DOHH2 (cell line): ENCODE measurements around the gene TTBK1.

ENCODE experiments used
- H3F3A ChIP-seq: fragments of 200-600 bp; sonication (generic), shearing (Covaris generic); 2 replicates; pipeline ENCODE4 v1.6.0; 2016; ENCODE audit warnings: antibody characterized with exemption, mild to moderate bottlenecking; ENCODE audit not compliant: control insufficient read depth, insufficient read depth
- H3K27ac ChIP-seq: fragments of 200-600 bp; sonication (generic); 2 replicates; pipeline ENCODE4 v1.5.1; 2014; ENCODE audit warnings: low read depth, mild to moderate bottlenecking, low read length, moderate library complexity
- H3K27me3 ChIP-seq: fragments of 200-600 bp; sonication (generic); 2 replicates; pipeline ENCODE4 v1.6.1; 2014; ENCODE audit warnings: mild to moderate bottlenecking, low read length, mixed read lengths; ENCODE audit not compliant: control insufficient read depth
- H3K36me3 ChIP-seq: fragments of 200-600 bp; sonication (generic); 2 replicates; pipeline ENCODE4 v1.6.1; 2014; ENCODE audit warnings: mild to moderate bottlenecking, low read length, moderate library complexity, mixed read lengths; ENCODE audit not compliant: control insufficient read depth
- H3K4me1 ChIP-seq: fragments of 200-600 bp; sonication (generic); 2 replicates; pipeline ENCODE4 v1.6.1; 2014; ENCODE audit warnings: mild to moderate bottlenecking, low read length, mixed read lengths; ENCODE audit not compliant: control insufficient read depth
- H3K4me2 ChIP-seq: fragments of 200-600 bp; sonication (generic); 2 replicates; pipeline ENCODE4 v1.6.0; 2014; ENCODE audit warnings: mild to moderate bottlenecking, low read length, moderate library complexity
- H3K4me3 ChIP-seq: fragments of 200-600 bp; sonication (generic); 2 replicates; pipeline ENCODE4 v1.5.1; 2014; ENCODE audit warnings: mild to moderate bottlenecking, low read length, mixed read lengths
- H3K79me2 ChIP-seq: fragments of 200-600 bp; sonication (generic); 2 replicates; pipeline ENCODE4 v1.6.1; 2014; ENCODE audit warnings: mild to moderate bottlenecking, low read length, mixed read lengths; ENCODE audit not compliant: control insufficient read depth
- H3K9me2 ChIP-seq: fragments of 200-600 bp; sonication (generic); replicated peaks from 2 replicates; pipeline ENCODE4 v1.6.1; 2014; ENCODE audit warnings: mild to moderate bottlenecking, low read length, mixed read lengths; ENCODE audit not compliant: control insufficient read depth
- H3K9me3 ChIP-seq: fragments of 200-600 bp; sonication (generic); 2 replicates; pipeline ENCODE4 v1.6.1; 2014; ENCODE audit warnings: antibody characterized with exemption, low read length, mixed read lengths; ENCODE audit not compliant: control insufficient read depth, insufficient read depth
- H4K20me1 ChIP-seq: fragments of 200-600 bp; sonication (generic); 2 replicates; pipeline ENCODE4 v1.6.0; 2014; ENCODE audit warnings: low read depth, mild to moderate bottlenecking, antibody characterized with exemption, low read length, moderate library complexity; ENCODE audit not compliant: control insufficient read depth, insufficient read depth
- CTCF ChIP-seq: fragments of 200-600 bp; sonication (generic); IDR thresholded peaks from one replicate; pipeline ENCODE4 v1.5.1; 2014; ENCODE audit warnings: antibody characterized with exemption, mild to moderate bottlenecking, low read depth, low read length; ENCODE audit not compliant: poor library complexity, severe bottlenecking
- EZH2phosphoT487 ChIP-seq: fragments of 200-600 bp; sonication (generic); IDR thresholded peaks from 2 replicates; pipeline ENCODE4 v1.6.1; 2017; ENCODE audit warnings: borderline replicate concordance, mild to moderate bottlenecking, antibody characterized with exemption, low read length, moderate library complexity, mixed read lengths

The TTBK1 gene

GRCh38 chr6:43278524-43279078 lies 35.3 kb downstream of the TTBK1 start:
- H3K27me3 ChIP-seq: no peaks in the 10 kb centered on the region

GRCh38 chr6:43280234-43280633 lies 37.0 kb downstream of the TTBK1 start:
- Histone ChIP-seq H4K20me1 (no peaks in the 10 kb centered on the region), H3K4me1 (peaks cover 34% of the 10 kb centered on the region), H3K27me3 (no peaks in the 10 kb centered on the region), H3K4me2 (no peak overlapping the region), H3K9me3 (no peaks in the 10 kb centered on the region), H3K79me2 (no peaks in the 10 kb centered on the region), H3F3A (no peaks in the 10 kb centered on the region), H3K9me2 (no peaks in the 10 kb centered on the region), H3K36me3 (no peaks in the 10 kb centered on the region), H3K4me3 (no peak overlapping the region), H3K27ac (no peak overlapping the region)
- no peak for TF ChIP-seq EZH2phosphoT487
- no peak for TF ChIP-seq CTCF

More at GRCh38 chr6:43278524-43279078, 35.3 kb downstream of the TTBK1 start:
- Histone ChIP-seq H3K36me3 (no peaks in the 10 kb centered on the region), H4K20me1 (no peaks in the 10 kb centered on the region), H3K9me3 (no peaks in the 10 kb centered on the region), H3K4me1 (peaks cover 49% of the 10 kb centered on the region), H3K9me2 (no peaks in the 10 kb centered on the region), H3K79me2 (no peaks in the 10 kb centered on the region), H3K4me3 (no peak overlapping the region), H3K4me2 (no peak overlapping the region), H3K27ac (no peak overlapping the region), H3F3A (no peaks in the 10 kb centered on the region)
- TF ChIP-seq EZH2phosphoT487 (no peak), CTCF (no peak)

- Histone ChIP-seq H3K9me3 (no peaks in the 10 kb centered on the region), H3K4me3 (no peak overlapping the region), H3K36me3 (no peaks in the 10 kb centered on the region), H3K9me2 (no peaks in the 10 kb centered on the region), H3K4me1 (peaks cover 16% of the 10 kb centered on the region), H4K20me1 (no peaks in the 10 kb centered on the region), H3K27me3 (no peaks in the 10 kb centered on the region), H3K27ac (no peak overlapping the region), H3K79me2 (no peaks in the 10 kb centered on the region), H3F3A (no peaks in the 10 kb centered on the region), H3K4me2 (peak overlapping the region; percentile 58; the same call in 1 of the 2 replicates)
- no peak for TF ChIP-seq EZH2phosphoT487
- TF ChIP-seq CTCF: no peak
Measured at GRCh38 chr6:43282060-43282459, 38.8 kb downstream of the TTBK1 start.
